22Rv1 (cell line): ENCODE measurements around the gene CELSR3.

Experiments used
- H3K27ac ChIP-seq: fragments of 450-650 bp; 2 replicates; pipeline ENCODE4 v1.5.1; 2017
- ZFX ChIP-seq: fragments of 450-650 bp; IDR thresholded peaks from 2 replicates; pipeline ENCODE4 v1.6.1; 2017; ENCODE audit warnings: antibody characterized with exemption, borderline replicate concordance
- TF ChIP-seq, protein P1 (sequence below): fragments of 450-650 bp; IDR thresholded peaks from 2 replicates; pipeline ENCODE4 v1.5.1; 2017; ENCODE audit warnings: mild to moderate bottlenecking

CELSR3 gene

DNA sequence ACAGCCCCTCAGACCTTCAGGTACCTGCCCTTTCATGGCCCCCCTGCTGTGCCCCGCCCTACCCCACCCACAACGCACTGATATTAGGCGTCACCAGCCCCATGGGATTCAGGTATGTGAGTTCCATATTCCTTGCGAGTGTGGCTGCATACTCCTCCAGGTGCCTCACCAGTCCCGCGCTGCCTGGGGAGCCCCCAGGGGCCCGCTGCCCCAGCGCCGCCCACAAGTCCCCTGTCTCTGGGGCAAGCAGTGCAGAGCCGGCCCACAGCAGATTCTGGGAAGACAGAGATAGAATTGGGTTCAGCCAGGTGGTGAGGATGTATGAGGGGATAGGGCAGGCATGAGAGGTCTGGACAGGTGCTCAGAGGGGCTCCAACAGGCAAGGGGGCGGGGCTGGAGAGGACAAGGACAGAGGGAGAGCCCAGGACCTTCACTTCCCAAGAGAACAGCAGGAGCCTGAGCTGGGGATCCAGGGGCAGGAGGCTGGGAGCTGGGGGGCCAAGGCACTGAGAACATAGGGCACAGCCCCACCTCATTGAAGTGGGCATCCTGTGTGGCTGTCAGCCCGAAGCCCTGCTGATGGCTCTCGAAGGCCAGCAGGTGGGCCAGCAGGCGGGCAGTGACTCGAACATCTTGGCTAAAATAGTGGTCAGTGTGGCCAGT lies 14.4 kb downstream of the CELSR3 start:
- TF ChIP-seq, protein P1, sequence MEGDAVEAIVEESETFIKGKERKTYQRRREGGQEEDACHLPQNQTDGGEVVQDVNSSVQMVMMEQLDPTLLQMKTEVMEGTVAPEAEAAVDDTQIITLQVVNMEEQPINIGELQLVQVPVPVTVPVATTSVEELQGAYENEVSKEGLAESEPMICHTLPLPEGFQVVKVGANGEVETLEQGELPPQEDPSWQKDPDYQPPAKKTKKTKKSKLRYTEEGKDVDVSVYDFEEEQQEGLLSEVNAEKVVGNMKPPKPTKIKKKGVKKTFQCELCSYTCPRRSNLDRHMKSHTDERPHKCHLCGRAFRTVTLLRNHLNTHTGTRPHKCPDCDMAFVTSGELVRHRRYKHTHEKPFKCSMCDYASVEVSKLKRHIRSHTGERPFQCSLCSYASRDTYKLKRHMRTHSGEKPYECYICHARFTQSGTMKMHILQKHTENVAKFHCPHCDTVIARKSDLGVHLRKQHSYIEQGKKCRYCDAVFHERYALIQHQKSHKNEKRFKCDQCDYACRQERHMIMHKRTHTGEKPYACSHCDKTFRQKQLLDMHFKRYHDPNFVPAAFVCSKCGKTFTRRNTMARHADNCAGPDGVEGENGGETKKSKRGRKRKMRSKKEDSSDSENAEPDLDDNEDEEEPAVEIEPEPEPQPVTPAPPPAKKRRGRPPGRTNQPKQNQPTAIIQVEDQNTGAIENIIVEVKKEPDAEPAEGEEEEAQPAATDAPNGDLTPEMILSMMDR = no peak
- TF ChIP-seq ZFX = no peak
- no peak overlapping the region for H3K27ac ChIP-seq

DNA sequence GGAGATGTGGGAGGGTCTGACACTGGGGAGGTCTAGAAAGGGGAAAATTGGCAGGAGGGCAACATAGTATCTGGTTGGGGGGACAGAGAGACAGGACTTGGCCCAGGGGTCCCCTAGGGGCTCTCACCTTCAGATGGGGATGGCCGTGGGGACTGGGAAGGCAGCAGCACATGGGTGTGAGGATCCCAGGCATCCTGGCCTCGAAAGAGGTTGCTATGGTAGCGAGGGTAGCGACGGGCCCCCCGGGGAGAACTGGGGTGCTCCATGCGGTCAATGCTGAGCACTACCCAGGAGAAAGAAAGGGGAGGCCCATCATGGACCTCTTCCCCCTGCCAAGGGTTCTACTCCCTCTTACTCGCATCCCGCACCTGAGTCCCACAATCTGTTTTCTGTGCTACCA lies 15.0 kb downstream of the CELSR3 start:
- TF ChIP-seq ZFX = no peak
- TF ChIP-seq, protein P1 = no peak
- no peak overlapping the region for H3K27ac ChIP-seq

DNA sequence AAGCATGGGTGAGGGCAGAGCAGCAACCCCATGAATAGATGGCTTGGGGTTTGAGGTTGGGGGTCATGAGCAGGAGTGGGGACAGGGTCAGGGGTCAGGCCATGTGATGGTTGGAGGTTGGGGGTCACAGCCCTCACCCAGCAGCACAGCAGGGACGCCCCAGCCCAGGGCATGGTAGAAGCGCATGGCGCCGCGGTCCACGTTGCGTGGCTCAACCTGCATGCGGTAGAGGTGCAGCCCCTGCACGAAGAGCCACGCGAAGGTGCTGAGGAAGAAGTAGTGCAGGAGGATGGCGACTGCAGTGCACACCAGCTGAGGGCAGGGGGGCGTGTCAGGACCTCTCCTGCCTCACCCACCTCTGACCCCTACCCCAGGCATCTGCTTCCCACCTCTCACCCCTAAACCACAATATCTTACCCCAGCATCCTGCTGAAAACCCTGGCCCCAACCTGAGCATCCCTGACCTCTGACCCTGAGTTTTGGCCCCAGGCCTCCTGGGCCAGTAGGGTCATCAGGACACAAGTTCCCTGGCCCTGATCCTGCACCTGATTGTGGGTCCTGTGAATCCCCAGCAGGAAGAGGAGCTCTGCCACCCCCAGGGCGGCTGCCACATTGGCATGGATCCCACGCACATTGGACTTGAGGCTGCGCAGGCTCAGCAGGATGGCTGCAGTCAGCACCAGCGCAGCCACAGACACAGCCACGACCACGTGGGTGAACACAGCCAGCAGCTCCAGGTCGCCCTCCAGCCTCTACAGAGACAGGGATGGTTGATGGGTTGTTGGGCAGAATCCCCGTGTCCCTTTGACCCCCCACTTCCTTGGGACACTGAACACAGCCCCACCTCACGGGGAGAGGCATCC lies 17.6 kb downstream of the CELSR3 start:
- TF ChIP-seq, protein P1 = no peak
- no peak for TF ChIP-seq ZFX

DNA sequence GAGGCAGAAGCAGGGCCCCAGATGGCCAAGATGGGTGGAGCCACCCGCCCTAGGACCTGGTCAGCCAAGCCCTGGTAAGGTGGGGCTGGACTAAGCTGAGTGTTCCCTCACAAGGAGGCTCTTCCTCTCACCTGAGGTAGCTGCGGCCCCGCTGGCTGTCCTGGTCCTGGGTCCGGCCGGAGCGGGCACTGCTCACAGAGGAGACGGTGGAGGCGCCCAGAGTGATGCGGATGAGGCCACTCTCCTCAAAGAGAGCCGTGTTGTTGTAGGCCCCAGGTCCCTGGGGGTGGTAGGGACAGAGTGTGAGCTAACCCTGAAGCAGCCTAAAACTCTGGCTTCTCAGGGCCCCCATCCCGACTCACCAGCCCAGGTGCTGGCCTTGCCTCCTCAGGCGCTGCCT lies 20.1 kb downstream of the CELSR3 start:
- no peak overlapping the region for H3K27ac ChIP-seq
- no peak for TF ChIP-seq ZFX
- TF ChIP-seq, protein P1 = no peak

More for the DNA sequence above, 17.6 kb downstream of the CELSR3 start:
- H3K27ac ChIP-seq = no peak overlapping the region

DNA sequence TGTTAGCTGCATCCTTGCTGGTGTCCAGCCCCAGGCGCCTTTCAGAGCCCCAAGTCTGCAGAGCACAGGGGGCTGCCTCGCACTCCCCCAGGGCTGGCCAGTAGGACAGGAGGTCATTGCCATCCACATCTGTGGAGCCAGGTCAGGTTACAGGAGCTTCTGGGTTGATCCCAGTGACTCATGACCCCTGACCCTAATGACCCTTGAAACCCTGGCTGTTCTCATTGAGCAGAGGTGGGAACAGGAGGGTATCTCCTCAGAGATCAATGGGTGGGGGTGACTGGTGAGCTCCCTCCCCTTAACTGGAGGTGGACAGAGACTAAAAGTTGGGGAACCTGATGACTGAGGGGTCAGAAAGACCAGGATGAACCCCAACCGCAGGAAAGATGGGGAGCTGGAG lies 21.3 kb downstream of the CELSR3 start:
- TF ChIP-seq ZFX = no peak
- no peak overlapping the region for H3K27ac ChIP-seq

DNA sequence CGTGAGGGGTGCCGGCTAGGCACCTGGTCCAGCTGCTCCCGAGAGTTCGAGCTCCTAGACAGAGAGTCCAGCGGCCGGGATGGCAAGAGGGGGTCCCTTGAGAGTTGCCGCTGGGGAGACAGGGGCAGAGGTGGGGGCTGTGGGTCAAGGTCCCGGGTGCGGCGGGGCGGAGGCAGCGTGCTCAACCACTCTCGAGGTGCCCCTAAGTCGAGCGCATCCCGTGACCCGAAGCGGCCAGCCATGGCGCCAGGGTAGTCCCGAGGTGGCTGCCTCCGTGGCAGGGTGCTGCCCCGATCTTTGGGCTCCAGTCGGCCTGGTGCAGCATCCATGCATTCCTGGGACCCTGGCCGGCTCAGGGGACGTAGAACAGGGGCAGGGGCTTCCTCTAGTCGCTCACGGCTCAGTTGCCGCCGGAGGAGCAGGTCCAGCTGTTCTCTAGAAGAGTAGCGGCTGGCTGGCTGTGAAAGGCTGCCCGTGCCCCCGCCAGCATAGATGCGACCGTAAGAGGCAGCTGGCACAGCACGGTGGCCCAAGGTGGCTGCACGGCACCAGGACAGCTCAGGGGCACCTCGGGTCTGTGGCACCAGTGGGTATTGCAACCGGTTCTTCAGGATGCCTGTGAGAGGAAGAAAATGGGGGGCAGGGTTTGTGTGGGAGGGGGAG lies 22.6 kb downstream of the CELSR3 start:
- no peak overlapping the region for H3K27ac ChIP-seq
- TF ChIP-seq ZFX = no peak
- TF ChIP-seq, protein P1 = no peak

DNA sequence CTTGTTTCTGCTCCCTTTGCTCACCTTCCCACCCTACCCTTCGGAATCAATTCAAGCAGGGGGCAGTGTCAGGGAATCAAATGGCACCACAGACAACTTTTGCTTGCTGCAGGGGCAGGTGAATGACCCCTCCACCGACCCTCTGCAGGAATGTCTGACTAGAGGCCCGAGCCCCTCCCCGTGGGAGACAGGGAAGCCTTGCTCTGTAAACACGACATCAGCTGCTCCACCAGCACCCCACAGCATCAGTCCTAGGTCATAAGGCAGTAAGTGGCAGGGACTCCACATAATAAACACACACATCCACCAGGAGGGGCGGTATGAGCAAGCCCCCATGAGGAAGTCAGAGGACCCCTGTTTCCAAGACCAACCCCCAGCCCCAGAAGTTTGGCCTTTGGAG lies 25.4 kb downstream of the CELSR3 start:
- TF ChIP-seq, protein P1 = no peak
- no peak for TF ChIP-seq ZFX
- H3K27ac ChIP-seq = peak overlapping the region; percentile 85
